ENCODE results near the gene PANK2. TPM values are rescaled to one million over a fixed set of nuclear protein-coding genes. Genes with fewer than 3 reads are reported as not detected.

PANK2 gene
- total RNA-seq, 2 experiments from 2014 or later = 47.6 to 50.3 TPM

GRCh38 chr20:3929713-3930060 lies 40.5 kb downstream of the PANK2 start:
- Mint-ChIP-seq H3K27ac (peak overlapping the region; percentile 4), H3K27me3 (no peaks in the 10 kb centered on the region), H3K9me3 (no peaks in the 10 kb centered on the region), H3K36me3 (ENCODE audit: low read depth) (peaks cover 19% of the 10 kb centered on the region), H3K4me1 (ENCODE audit: low read depth) (peaks cover 39% of the 10 kb centered on the region), H3K4me3 (no peak overlapping the region)
- intact Hi-C loops (cut with micrococcal nuclease) = no loop called here
- ATAC-seq (no peak), DNase-seq (no peak)
- TF ChIP-seq, protein P1, sequence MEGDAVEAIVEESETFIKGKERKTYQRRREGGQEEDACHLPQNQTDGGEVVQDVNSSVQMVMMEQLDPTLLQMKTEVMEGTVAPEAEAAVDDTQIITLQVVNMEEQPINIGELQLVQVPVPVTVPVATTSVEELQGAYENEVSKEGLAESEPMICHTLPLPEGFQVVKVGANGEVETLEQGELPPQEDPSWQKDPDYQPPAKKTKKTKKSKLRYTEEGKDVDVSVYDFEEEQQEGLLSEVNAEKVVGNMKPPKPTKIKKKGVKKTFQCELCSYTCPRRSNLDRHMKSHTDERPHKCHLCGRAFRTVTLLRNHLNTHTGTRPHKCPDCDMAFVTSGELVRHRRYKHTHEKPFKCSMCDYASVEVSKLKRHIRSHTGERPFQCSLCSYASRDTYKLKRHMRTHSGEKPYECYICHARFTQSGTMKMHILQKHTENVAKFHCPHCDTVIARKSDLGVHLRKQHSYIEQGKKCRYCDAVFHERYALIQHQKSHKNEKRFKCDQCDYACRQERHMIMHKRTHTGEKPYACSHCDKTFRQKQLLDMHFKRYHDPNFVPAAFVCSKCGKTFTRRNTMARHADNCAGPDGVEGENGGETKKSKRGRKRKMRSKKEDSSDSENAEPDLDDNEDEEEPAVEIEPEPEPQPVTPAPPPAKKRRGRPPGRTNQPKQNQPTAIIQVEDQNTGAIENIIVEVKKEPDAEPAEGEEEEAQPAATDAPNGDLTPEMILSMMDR (IDR thresholded peaks at IDR 0.05) = no peak
- ChIA-PET CTCF (interaction anchor here (1.2 to 2.4 kb wide), 5 partner anchors 9 to 255 kb away, joined by 3 to 8 read pairs (median 5); no protein-coding TSS in a partner anchor), POLR2A (interaction anchor here (0.7 kb wide), 1 partner anchor 37 kb away, joined by 3 read pairs; no protein-coding TSS in a partner anchor)

DNA sequence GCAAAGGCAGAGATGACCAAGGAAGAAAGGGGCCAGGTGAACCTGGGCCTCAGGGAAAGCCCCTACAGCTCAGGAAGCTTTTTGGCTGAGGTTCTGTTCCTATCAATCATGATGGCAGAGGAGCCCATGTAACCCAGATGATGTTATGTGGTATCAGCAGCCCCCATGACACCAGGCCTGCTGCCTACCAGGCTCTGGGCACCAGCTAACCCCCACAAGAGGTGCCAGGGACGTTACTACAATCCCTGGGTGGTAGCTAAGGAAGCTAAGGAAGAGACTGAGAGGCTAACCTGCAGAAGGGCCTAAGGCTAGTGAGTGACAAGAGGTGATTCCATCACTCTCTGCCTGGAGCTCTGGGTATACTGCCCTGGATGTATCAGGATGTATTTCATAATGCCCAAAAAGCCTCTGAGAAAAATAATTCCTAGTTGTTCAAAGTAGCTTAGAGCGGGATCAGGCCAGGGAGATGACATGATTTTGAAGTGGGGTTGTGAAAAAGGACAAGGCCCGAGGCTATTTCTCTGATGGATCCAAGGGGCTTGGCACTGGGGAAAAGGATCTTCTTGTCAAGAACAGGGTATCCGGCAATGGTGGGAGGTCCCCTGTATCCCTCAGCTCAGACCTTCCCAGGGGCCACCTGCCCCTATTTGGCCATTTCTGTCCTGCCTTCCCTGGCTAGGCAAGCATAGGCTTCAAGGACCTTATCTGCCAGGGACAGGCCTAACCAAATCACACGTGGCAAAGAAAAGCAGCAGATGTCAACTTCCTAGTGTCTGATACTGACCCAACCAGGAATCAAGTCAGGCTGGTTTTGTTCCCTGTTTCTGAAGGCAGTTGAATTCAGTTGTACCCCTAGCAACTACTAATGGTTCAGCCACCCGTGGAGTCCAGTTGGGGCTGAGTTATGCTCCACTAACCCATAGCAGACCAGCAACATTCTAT lies 41.3 kb downstream of the PANK2 start:
- Mint-ChIP-seq H3K4me1 (ENCODE audit: low read depth) (peaks cover 39% of the 10 kb centered on the region), H3K4me3 (no peak overlapping the region), H3K36me3 (ENCODE audit: low read depth) (peaks cover 14% of the 10 kb centered on the region), H3K27me3 (no peaks in the 10 kb centered on the region), H3K27ac (no peak overlapping the region), H3K9me3 (no peaks in the 10 kb centered on the region)
- intact Hi-C loops (cut with micrococcal nuclease) = no loop called here
- TF ChIP-seq, protein P1 (IDR thresholded peaks at IDR 0.05) = no peak
- no peak for DNase-seq
- ChIA-PET POLR2A (interaction anchor here (0.5 to 1.4 kb wide), 7 partner anchors 8 to 199 kb away, joined by 3 read pairs; no protein-coding TSS in a partner anchor), CTCF (interaction anchor here (0.6 to 2.4 kb wide), 6 partner anchors 9 to 256 kb away, joined by 3 to 8 read pairs (median 4); no protein-coding TSS in a partner anchor)
- no peak for ATAC-seq

- ChIA-PET POLR2A (interaction anchor here (1.1 to 1.4 kb wide), 3 partner anchors 9 to 39 kb away, joined by 3 read pairs; no protein-coding TSS in a partner anchor), CTCF (interaction anchor here (0.6 to 1.6 kb wide), 2 partner anchors 77 to 141 kb away, joined by 3 read pairs; no protein-coding TSS in a partner anchor)
- no peak for ATAC-seq
- TF ChIP-seq, protein P1 (IDR thresholded peaks at IDR 0.05) = no peak
- DNase-seq = no peak
- H3K9me3 Mint-ChIP-seq = no peaks in the 10 kb centered on the region
- H3K27ac Mint-ChIP-seq = no peak overlapping the region
- peaks cover 31% of the 10 kb centered on the region for H3K4me1 Mint-ChIP-seq (ENCODE audit: low read depth)
- peaks cover 14% of the 10 kb centered on the region for H3K36me3 Mint-ChIP-seq (ENCODE audit: low read depth)
- intact Hi-C loops (cut with micrococcal nuclease) = no loop called here
- H3K27me3 Mint-ChIP-seq = no peaks in the 10 kb centered on the region
- H3K4me3 Mint-ChIP-seq = no peak overlapping the region
Observed at GRCh38 chr20:3931664-3932063, 42.5 kb downstream of the PANK2 start.

GRCh38 chr20:3932277-3932676 lies 43.1 kb downstream of the PANK2 start:
- no peak for DNase-seq
- H3K27ac Mint-ChIP-seq = peak overlapping the region; percentile 14
- H3K27me3 Mint-ChIP-seq = no peaks in the 10 kb centered on the region
- intact Hi-C loops (cut with micrococcal nuclease) = no loop called here
- TF ChIP-seq, protein P1 (IDR thresholded peaks at IDR 0.05) = no peak
- no peaks in the 10 kb centered on the region for H3K9me3 Mint-ChIP-seq
- ChIA-PET CTCF (interaction anchor here (1.2 to 1.6 kb wide), 2 partner anchors 78 to 146 kb away, joined by 3 read pairs; partner anchors contain the start of gene CENPB), POLR2A (interaction anchor here (1.3 kb wide), 1 partner anchor 41 kb away, joined by 4 read pairs; no protein-coding TSS in a partner anchor)
- no peak for ATAC-seq
- peaks cover 27% of the 10 kb centered on the region for H3K4me1 Mint-ChIP-seq (ENCODE audit: low read depth)
- no peak overlapping the region for H3K4me3 Mint-ChIP-seq
- H3K36me3 Mint-ChIP-seq (ENCODE audit: low read depth) = peaks cover 15% of the 10 kb centered on the region
